Loucy (cell line): Measurements from ENCODE around the gene NOS1.
"Not testable (repeated sequence)": the region's sequence is repeated elsewhere in the genome, so short reads cannot be mapped to it uniquely, and the experiment has no call there.

Experiments
- H2AFZ ChIP-seq: fragments of 200-600 bp; sonication (generic); 2 replicates; pipeline ENCODE4 v1.6.0; 2016; ENCODE audit warnings: antibody characterized with exemption, mild to moderate bottlenecking, low read length, moderate library complexity
- H3F3A ChIP-seq: fragments of 200-600 bp; 2 replicates; pipeline ENCODE4 v1.6.0; 2016; ENCODE audit warnings: antibody characterized with exemption, low read depth, mild to moderate bottlenecking
- H3K27me3 ChIP-seq: fragments of 200-600 bp; sonication (generic); 2 replicates; pipeline ENCODE4 v1.6.1; 2014; ENCODE audit warnings: low read length, mild to moderate bottlenecking; ENCODE audit not compliant: insufficient read depth, poor library complexity, severe bottlenecking
- H3K36me3 ChIP-seq: fragments of 200-600 bp; sonication (generic); 2 replicates; pipeline ENCODE4 v1.6.1; 2016; ENCODE audit warnings: low read length; ENCODE audit not compliant: insufficient read depth
- H3K4me1 ChIP-seq: fragments of 200-600 bp; sonication (generic); 2 replicates; pipeline ENCODE4 v1.5.1; 2014; ENCODE audit warnings: low read length, mild to moderate bottlenecking; ENCODE audit not compliant: insufficient read depth, poor library complexity, severe bottlenecking
- H3K4me2 ChIP-seq: fragments of 200-600 bp; sonication (generic); 2 replicates; pipeline ENCODE4 v1.6.0; 2014; ENCODE audit warnings: antibody characterized with exemption, low read length, low read depth, mild to moderate bottlenecking; ENCODE audit not compliant: poor library complexity, severe bottlenecking
- H3K4me3 ChIP-seq: fragments of 200-600 bp; sonication (generic); 2 replicates; pipeline ENCODE4 v1.5.1; 2014; ENCODE audit warnings: low read length, mild to moderate bottlenecking, mixed read lengths; ENCODE audit not compliant: poor library complexity, severe bottlenecking
- H3K79me2 ChIP-seq: fragments of 200-600 bp; sonication (generic); 2 replicates; pipeline ENCODE4 v1.6.1; 2014; ENCODE audit warnings: low read length; ENCODE audit not compliant: insufficient read depth
- H3K9ac ChIP-seq: fragments of 200-600 bp; sonication (generic); 2 replicates; pipeline ENCODE4 v1.6.0; 2014; ENCODE audit warnings: mild to moderate bottlenecking, low read depth, low read length, moderate library complexity; ENCODE audit not compliant: poor library complexity, severe bottlenecking
- H3K9me2 ChIP-seq: fragments of 200-600 bp; sonication (generic); replicated peaks from 2 replicates; pipeline ENCODE4 v1.6.1; 2016; ENCODE audit warnings: low read depth, low read length, mixed read lengths
- H3K9me3 ChIP-seq: fragments of 200-600 bp; sonication (generic); 2 replicates; pipeline ENCODE4 v1.6.1; 2014; ENCODE audit warnings: mild to moderate bottlenecking, antibody characterized with exemption, low read length, low read depth; ENCODE audit not compliant: insufficient read depth
- H4K20me1 ChIP-seq: fragments of 200-600 bp; sonication (generic); 2 replicates; pipeline ENCODE4 v1.6.0; 2014; ENCODE audit warnings: antibody characterized with exemption, low read length, mild to moderate bottlenecking; ENCODE audit not compliant: insufficient read depth, poor library complexity, severe bottlenecking
- CTCF ChIP-seq: fragments of 200-600 bp; sonication (generic); conservative IDR thresholded peaks from 2 replicates; pipeline ENCODE4 v1.5.1; 2014; ENCODE audit warnings: mild to moderate bottlenecking, antibody characterized with exemption, low read length
- EZH2phosphoT487 ChIP-seq: fragments of 200-600 bp; IDR thresholded peaks from 2 replicates; pipeline ENCODE4 v1.6.1; 2018; ENCODE audit warnings: antibody characterized with exemption, mild to moderate bottlenecking, moderate library complexity, borderline replicate concordance

Gene NOS1

GRCh38 chr12:117226505-117226904 is 134.9 kb downstream of the NOS1 start:
- H3K9me2 ChIP-seq = no peaks in the 10 kb centered on the region
- no peaks in the 10 kb centered on the region for H3K9me3 ChIP-seq
- H3K4me3 ChIP-seq = no peak overlapping the region
- H3K4me1 ChIP-seq = no peaks in the 10 kb centered on the region
- no peaks in the 10 kb centered on the region for H4K20me1 ChIP-seq
- no peak overlapping the region for H3K4me2 ChIP-seq
- H2AFZ ChIP-seq = no peak overlapping the region
- no peaks in the 10 kb centered on the region for H3K36me3 ChIP-seq
- no peak overlapping the region for H3K9ac ChIP-seq
- TF ChIP-seq CTCF = no peak
- no peak for TF ChIP-seq EZH2phosphoT487
- no peaks in the 10 kb centered on the region for H3K79me2 ChIP-seq
- H3K27me3 ChIP-seq = no peaks in the 10 kb centered on the region
- no peaks in the 10 kb centered on the region for H3F3A ChIP-seq

- H3K4me3 ChIP-seq = no peak overlapping the region
These were observed 136.2 kb downstream of the NOS1 start for GRCh38 chr12:117225179-117225578.

GRCh38 chr12:117220947-117221346 is 140.5 kb downstream of the NOS1 start:
- H3K9ac ChIP-seq, H3K27me3 ChIP-seq, H3K4me2 ChIP-seq, H3K4me3 ChIP-seq, H3K9me3 ChIP-seq, H3F3A ChIP-seq, H3K79me2 ChIP-seq, H4K20me1 ChIP-seq, H3K4me1 ChIP-seq, H3K36me3 ChIP-seq, H3K9me2 ChIP-seq, H2AFZ ChIP-seq: not testable (repeated sequence)

More at GRCh38 chr12:117225179-117225578, 136.2 kb downstream of the NOS1 start:
- Histone ChIP-seq H3K79me2 (no peaks in the 10 kb centered on the region), H3K36me3 (no peaks in the 10 kb centered on the region), H3K4me2 (no peak overlapping the region), H3K27me3 (no peaks in the 10 kb centered on the region), H2AFZ (no peak overlapping the region), H3K9me3 (no peaks in the 10 kb centered on the region), H3F3A (no peaks in the 10 kb centered on the region), H3K9me2 (no peaks in the 10 kb centered on the region), H3K4me1 (no peaks in the 10 kb centered on the region), H3K9ac (no peak overlapping the region), H4K20me1 (no peaks in the 10 kb centered on the region)
- TF ChIP-seq EZH2phosphoT487 = no peak

GRCh38 chr12:117218149-117218548 is 143.3 kb downstream of the NOS1 start:
- no peaks in the 10 kb centered on the region for H3K9me3 ChIP-seq
- H3K79me2 ChIP-seq = no peaks in the 10 kb centered on the region
- H3K27me3 ChIP-seq = no peaks in the 10 kb centered on the region
- TF ChIP-seq EZH2phosphoT487 (no peak), CTCF (no peak)
- H3K9me2 ChIP-seq = no peaks in the 10 kb centered on the region
- no peaks in the 10 kb centered on the region for H3F3A ChIP-seq
- no peaks in the 10 kb centered on the region for H3K36me3 ChIP-seq
- H2AFZ ChIP-seq = no peak overlapping the region
- H3K4me2 ChIP-seq = no peak overlapping the region
- H3K4me1 ChIP-seq = no peaks in the 10 kb centered on the region
- H4K20me1 ChIP-seq = no peaks in the 10 kb centered on the region
- no peak overlapping the region for H3K4me3 ChIP-seq
- H3K9ac ChIP-seq = no peak overlapping the region
